GM21367 (cell line): ENCODE data around the gene PDXDC1.
"Not testable (repeated sequence)": the region's sequence is repeated elsewhere in the genome, so short reads cannot be mapped to it uniquely, and the experiment has no call there.

Experiments
- ATAC-seq: cut with Tn5 transposase; IDR thresholded peaks from one replicate; pipeline ENCODE4 v1.9.1; 2021; ENCODE audit not compliant: unreplicated experiment

PDXDC1 gene

DNA sequence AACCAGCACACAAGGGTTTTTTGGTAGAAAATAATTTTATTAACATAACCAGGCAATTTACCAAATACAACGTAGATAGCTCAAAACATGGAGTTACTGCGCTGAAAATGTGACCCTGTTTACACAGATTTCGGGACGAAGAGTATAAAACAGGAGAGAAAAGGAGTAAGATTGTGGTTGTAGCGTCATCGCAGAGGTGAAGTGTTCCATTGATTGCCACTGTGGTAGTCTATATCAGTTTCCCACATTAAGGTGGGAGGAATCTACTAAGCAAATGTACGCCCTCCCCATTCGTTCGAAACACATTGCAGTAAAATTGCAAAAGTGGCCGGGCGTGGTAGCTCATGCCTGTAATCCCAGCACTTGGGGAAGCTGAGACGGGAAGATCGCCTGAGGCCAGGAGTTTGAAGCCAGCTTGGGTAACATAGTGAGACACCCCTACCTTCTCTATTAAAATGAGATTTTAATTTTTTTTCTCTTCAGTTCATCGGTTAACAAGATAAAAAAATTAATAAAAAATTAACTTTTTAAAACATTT, 972 bp upstream of the PDXDC1 start:
- ATAC-seq, result not testable (repeated sequence)

DNA sequence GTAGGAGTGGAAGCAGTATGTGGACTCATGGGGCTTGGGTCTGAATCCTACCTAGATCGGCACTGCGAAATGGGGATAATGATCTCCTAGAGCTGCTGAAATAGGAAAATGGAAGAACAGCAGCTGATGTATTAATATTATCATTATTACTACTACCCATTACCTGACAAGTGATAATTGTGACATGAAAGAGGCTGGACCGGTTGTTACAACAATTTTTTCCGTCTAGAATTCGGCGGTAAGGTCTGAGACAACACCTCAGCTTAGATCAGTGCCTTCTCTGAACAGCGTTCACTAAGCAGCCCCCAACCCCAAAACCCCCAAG, 533 bp upstream of the PDXDC1 start:
- not testable (repeated sequence) for ATAC-seq

DNA sequence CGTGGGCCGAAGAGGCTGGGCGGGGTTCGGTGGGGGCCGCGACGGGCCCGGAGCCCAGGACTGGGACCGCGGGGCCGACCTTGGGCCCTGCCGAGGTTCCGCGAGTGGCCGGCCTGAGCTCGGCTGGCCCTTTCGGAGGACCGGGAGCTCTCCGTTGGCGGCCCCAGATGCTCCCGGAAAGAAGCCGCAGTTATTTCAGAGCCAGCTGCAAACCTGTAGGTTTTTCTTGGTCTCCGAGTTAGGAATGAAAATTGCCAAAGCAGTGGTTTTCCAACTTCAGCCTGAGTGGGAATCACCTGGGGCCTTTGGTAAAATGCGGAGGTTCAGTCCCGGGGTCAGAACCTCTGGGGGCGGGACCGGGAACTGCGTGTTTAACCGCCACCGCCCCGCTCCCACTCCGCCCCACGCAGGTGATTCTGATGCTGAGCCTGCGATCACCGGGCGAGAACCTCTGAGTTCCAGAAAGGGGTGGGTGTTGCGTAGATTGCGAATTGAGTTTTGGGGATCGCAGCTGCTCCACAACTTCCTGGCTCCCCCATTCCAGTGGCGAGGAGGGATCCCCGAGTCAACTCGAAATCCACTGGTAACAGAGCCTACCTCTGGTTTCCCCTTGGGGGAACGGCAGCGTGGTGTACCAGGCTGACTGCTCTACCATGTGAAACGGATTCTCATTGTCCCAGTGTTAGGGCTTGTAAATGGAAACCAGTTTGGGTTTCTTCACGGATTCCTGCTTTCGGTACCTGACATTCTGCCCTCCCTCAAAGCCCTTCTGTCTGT, 780 bp downstream of the PDXDC1 start:
- ATAC-seq, result not testable (repeated sequence)

DNA sequence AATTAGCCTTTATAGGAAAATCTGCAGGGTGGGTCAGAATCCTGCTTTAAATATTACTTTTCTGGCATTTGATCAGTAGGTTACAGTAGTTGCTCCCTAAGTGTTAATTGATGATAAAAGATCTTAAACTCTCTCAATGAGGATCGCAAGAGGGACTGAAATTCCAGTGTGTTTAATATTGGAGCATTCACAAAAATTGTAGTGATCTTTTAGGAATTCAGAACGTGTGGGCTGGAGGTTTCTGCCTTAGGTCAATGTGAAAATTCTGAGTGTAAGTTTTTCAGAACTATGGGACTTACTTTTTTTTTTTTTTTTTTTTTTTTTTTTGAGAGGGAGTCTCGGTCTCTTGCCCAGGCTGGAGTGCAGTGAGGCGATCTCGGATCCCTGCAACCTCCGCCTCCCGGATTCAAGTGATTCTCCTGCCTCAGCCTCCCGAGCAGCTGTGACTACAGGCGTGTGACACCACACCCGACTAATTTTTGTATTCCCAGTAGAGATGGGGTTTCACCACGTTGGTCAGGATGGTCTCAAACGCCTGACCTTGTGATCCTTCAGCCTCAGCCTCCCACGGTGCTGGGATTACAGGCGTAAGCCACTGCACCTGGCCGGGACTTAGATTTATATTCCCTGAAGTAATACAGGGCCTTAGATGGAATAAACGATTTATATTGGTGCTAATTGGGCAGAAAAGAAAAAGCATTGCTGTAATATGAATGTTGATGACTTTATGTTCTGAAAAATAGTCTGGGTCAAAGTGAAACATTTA, 2.3 kb downstream of the PDXDC1 start:
- not testable (repeated sequence) for ATAC-seq

DNA sequence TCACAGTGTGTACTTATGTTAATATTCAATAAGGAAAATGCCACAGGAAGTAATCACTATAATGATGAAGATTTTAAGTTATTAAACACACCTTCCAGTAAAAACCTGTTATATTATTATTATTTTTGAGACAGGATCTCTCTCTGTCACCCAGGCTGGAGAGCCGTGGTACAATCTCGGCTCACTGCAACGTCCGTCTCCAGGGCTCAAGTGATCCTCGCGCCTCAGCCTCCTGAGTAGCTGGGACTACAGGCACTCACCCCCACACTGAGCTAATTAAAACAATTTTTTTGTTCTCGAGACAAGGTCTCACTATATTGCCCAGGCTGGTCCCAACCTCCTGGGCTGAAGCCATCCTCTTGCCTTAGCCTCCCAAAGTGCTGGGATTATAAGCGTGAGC, 3.5 kb downstream of the PDXDC1 start:
- not testable (repeated sequence) for ATAC-seq

DNA sequence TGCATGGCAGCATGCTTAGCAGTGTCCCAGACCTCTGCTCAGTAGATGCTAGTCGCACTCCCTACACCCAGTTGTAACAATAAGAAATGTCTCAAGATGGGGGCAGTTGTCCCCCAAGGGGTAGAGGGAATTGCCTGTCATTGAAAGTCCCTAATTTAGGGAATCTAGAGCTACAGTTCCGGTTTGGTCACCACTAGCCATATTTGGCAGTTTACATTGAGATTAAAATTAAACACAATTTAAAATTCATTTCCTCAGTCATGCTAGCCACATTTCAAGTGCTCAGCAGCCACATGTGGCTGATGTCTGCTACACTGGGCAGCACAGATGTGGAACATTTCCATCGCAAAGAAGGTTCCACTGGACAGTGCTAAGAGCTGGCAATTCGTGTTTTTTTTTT, 4.1 kb downstream of the PDXDC1 start:
- ATAC-seq, result not testable (repeated sequence)

DNA sequence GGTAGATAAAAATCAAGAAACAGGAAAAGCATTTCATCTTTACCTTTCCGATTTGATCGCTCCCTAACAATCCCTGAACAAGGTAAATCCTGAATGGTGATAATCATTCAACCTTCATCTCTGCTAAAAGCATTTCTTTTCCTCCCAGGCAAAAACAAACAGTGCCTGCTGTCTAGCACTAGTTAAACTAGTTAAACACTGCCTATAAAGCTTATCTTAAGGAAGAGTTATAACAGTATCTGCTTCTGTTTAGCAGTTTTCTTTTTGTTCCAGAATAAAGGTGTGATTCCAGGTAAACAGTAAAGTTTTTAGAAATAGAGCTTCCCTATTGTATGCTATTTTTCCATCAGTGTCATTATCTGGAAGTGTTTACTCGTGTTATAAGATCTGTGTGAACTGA, 6.4 kb downstream of the PDXDC1 start:
- not testable (repeated sequence) for ATAC-seq

DNA sequence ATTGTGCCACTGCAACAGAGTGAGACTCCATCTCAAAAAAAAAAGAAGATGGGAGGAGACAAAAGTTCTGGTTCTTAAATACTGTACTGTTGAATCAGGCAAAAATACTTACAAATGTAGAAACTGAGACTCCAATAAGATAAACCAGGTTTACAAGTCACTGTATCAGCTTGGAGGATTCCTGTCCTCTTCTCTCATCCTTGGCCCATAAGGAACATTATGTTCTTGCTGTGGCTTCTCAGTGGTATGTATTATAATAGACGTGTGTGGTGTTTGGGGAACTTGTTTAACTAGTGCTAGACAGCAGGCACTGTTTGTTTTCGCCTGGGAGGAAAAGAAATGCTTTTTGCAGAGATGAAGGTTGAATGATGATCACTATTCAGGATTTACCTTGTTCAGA, 7.7 kb downstream of the PDXDC1 start:
- ATAC-seq, result not testable (repeated sequence)

DNA sequence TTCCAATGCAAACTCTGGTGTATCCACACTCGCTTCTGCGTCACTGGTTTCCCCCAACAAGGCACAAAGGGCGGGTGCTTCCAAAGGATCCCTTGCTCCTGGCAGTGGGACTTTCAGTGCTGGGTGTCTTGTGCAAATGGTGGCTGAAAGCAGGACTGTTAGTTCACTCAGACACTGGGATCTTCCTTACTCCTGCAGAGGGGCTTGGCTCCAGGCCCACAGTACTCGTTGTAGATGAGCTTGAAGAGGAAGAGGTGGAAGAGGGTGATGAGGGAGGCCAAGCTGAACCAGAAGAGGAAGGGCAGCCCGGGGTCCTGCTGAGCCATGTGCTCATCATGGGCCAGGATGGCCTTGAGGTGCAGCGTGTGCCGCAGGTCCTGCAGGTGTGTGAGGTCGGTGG, 13.3 kb downstream of the PDXDC1 start:
- not testable (repeated sequence) for ATAC-seq

DNA sequence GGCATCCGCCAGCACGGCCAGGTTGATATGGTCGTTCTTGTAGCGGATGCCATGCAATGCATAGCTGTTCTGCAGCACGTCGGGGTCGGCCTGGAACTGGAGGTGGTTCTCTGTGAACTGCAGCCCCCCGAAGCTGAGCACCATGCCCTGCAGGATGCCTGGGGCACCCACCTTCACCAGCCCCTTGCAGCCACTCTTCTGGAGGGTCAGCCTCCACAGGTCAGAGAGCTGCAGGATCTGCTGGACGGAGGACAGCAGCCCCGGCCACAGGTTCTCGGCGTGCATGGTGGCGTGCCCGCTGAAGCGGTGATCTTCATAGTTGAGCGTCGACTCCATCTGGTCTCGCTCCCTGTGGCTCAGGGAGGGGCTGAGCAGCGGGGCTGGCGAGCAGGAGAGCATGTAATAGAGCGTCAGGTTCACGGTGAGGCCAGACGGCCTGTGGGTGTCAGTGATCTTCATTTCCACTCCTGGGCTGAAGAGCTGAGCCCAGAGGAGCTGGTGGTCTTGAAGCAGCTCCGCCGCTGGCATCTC, 13.9 kb downstream of the PDXDC1 start:
- not testable (repeated sequence) for ATAC-seq

DNA sequence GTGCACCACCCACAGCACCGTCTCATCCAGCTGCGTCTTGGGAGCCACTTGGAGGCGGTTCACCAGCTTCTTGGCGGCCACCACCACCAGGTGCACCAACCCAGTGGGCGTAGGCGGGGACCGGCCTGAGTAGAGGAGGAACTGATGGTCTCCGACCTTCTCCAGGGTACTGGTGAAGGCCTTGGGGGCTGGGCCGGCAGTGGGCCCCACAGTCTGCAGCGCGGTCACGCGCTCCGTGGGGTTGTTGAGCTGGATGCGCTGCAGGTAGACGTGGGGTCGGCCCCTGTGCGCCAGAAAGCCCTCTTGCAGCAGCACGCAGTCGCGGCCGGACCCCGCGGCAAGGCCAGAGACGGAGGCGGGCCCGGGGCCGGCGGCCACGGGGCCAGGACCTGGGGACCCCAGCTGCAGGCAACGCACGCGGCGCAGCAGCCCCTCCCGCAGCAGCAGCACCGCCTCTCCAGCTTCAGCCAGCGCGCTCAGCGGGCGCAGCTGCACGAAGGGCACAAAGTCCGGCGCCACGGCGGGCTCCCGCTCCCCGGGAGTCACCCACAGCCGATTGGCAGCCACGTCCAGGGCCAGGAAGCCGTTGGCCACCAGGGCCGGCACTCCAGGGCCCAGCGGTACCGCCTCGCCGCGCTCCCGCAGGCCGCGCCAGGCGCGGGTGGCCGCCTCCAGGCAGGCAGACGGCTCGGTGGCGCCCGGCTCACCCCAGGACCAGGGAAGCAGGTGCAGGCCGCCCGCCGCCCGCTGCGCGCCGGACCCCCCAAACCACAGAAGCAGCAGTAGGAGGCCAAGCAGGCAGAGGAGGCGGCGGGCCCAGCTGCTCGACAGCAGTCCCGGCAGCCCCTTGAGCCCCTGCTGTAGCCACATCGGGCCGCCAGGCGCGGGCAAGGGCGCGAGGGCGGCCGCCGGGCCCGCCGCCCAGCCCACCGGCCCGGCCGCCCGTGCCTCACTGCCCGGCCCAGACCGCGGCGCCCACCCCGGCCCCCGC, 14.8 kb downstream of the PDXDC1 start:
- not testable (repeated sequence) for ATAC-seq

DNA sequence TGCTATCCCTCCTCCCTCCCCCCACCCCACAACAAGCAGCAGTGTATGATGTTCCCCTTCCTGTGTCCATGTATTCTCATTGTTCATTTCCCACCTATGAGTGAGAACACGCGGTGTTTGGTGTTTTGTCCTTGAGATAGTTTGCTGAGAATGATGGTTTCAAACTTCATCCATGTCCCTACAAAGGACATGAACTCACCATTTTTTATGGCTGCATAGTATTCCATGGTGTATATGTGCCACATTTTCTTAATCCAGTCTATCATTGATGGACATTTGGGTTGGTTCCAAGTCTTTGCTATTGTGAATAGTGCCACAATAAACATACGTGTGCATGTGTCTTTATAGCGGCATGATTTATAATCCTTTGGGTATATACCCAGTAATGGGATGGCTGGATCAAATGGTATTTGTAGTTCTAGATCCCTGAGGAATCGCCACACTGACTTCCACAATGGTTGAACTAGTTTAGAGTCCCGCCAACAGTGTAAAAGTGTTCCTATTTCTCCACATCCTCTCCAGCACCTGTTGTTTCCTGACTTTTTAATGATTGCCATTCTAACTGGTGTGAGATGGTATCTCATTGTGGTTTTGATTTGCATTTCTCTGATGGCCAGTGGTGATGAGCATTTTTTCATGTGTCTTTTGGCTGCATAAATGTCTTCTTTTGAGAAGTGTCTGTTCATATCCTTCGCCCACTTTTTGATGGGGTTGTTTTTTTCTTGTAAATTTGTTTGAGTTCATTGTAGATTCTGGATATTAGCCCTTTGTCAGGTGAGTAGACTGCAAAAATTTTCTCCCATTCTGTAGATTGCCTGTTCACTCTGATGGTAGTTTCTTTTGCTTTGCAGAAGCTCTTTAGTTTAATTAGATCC, 18.7 kb downstream of the PDXDC1 start:
- not testable (repeated sequence) for ATAC-seq

DNA sequence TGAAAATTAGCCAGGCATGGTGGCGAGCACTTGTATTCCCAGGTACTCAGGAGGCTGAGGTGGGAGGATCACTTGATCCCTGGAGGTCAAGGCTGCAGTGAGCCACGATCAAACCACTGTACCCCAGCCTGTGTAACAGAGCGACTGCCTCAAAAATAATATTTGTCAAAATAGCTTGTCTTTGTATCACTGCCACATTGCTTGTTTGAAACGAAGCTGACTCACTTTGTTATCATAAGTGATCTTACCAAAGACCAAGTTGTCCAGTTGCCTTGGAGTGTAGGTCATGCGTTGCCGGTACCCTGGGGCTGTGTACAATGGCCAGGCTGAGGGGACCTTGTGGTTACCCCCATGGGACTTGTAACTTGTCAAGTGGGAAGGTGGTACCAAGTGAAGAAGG, 21.9 kb downstream of the PDXDC1 start:
- ATAC-seq, result not testable (repeated sequence)

DNA sequence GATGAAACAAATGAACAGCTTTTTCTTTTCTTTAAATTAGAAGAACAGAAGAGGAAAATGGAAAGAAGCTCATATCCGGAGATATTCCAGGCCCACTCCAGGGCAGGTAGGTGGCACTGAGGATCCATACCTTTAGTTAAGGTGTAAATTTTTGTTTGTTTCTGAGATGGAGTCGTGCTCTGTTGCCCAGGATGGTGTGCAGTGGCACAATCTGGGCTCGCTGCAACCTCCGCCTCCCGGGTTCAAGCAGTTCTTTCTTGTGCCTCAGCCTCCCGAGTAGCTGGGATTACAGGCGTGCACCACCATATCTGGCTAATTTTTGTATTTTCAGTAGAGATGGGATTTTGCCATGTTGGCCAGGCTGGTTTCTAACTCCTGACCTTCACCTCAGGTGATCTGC, 23.5 kb downstream of the PDXDC1 start:
- ATAC-seq, result not testable (repeated sequence)

DNA sequence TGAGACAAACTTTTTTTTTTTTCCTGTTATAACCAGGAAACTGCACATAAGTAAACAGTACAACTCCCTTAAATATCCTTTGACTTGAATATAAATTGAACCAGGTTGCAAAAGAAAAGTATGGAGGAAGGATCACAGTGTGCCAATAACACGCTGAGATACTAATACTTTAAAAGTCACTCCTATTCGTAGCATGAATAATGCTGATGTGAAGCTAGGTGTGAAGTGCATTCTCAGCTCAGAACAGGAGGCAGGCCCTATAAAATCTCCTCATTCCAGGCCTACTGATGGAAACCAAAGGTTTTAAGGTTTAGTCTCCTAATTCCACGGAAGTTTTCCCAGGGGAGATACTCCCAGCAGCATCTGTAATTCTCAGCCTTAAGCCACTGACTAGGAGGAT, 25.0 kb downstream of the PDXDC1 start:
- ATAC-seq, result not testable (repeated sequence)

DNA sequence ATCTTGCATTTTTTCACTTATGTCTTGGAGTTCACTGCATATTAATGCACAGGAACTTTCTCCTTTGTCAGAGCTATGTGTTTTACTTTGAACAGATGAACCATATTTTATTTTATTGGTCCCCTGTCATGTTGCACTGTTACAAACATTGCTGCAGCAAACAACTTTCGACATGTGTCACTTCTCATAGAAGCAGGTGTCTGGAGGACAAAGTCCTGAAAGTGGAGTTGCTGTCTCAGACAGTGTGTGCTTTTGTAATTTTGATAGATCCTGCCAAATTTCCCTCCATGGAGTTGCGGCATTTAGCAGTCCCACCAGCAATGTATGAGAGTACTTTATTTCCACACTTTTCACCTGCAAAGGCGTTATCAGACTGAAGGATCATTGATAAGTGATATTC, 27.6 kb downstream of the PDXDC1 start:
- not testable (repeated sequence) for ATAC-seq

DNA sequence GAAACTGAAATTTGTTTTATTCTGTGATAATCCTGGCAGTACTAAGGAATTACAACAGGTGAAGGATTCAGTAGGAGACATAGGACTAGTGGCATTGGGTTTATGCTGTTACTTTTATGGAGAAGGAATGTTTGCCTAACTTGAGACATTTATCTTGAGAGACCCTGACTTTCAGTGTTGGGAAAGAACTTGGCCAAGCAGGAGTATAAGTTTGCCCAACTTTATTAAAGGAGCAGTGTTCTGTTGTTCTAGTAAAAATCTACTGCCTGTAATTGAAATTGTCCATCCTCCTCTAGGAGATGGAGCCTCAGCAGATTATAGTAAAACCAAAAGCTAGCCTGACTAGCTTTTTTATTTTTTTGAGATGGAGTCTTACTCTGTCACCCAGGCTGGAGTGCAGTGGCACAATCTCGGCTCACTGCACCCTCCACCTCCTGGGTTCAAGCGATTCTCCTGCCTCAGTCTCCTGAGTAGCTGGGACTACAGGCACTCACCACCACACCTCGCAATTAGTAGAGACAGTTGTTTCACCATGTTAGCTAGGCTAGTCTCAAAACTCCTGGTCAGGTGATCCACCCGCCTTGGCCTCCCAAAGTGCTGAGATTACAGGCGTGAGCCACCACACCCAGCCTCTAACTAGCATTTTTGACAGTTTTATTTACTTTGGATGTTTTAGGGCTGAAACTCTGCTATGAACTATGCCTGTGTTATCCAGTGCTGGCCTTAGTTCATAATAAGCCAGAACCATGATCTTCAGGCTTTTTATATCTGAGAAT, 30.7 kb downstream of the PDXDC1 start:
- ATAC-seq, result not testable (repeated sequence)

DNA sequence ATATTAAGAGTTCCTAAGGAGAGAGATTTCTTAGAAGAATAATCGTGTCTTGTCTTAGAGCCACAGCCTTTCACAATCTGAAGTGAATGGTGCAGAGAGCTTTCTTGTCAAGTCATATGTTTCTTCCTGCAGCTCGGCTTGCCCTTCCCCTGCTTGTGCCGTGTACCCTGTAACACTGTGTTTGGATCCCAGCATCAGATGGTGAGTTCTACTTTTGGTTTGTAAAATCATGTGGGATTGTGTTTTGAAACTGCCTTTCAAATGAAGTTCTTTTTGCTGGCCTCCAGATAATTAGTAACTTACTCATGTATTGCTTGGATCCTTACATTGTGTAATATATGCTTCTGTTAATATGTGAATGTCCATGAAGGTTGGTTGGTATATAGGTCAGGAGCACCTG, 33.8 kb downstream of the PDXDC1 start:
- ATAC-seq, result not testable (repeated sequence)

DNA sequence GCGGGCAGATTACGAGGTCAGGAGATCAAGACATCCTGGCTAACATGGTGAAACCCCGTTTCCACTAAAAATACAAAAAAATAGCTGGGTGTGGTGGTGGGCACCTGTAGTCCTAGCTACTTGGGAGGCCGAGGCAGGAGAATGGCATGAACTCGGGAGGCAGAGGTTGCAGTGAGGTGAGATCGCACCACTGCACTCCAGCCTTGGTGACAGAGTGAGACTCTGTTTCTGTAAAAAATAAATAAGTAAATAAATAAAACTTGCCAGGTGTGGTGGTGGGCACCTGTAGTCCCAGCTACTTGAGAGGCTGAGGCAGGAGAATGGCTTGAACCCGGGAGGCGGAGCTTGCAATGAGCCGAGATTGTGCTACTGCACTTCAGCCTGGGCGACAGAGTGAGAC, 38.1 kb downstream of the PDXDC1 start:
- ATAC-seq, result not testable (repeated sequence)
